ENCODE results near the gene AMBN.

The AMBN gene

DNA sequence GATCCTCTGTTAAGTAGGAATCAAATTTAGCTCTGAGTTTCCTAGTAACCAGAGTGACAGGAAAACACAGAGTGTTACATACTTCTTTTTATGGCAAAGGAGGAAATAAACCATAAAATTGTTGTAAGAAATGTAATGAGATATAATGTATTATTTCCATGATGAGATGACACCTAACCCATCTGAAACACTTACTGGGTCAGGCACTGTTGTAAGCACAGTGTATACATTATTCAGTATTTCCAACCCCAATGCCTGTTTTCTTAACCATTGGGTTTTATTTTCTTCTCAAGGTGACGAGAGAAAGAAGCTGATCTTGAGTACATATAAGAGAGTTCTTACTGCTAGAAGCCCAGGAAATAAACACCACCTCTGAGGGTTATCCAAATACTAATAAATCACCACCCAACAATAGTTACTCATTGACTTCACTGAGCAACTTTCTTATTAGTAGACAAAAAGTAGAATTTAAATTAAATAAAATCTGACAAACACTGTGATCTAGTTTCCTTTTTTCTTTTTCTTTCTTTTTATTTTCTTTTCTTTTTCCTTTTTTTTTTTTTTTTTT, 32.3 kb downstream of the AMBN start:
- Histone ChIP-seq H3K9ac (ENCODE audit: low read depth, low read length) (no peak overlapping the region), H4K20me1 (ENCODE audit: insufficient read depth, low read length) (no peaks in the 10 kb centered on the region), H3K4me3 (ENCODE audit: low read depth in 1 of 2, low read length in 2 of 2) (no peak overlapping the region), H2AFZ (ENCODE audit: low read depth, low read length) (no peak overlapping the region), H3K4me1 (ENCODE audit: insufficient read depth, low read length) (no peaks in the 10 kb centered on the region), H3K9me3 (ENCODE audit: insufficient read depth, low read length, severe bottlenecking) (no peaks in the 10 kb centered on the region), H3K36me3 (ENCODE audit: insufficient read depth, low read length) (no peaks in the 10 kb centered on the region), H3K27ac (ENCODE audit: low read length) (no peak overlapping the region), H3K79me2 (ENCODE audit: insufficient read depth, low read length) (no peaks in the 10 kb centered on the region), H3K27me3 (ENCODE audit: insufficient read depth, low read length, poor library complexity) (no peaks in the 10 kb centered on the region), H3K4me2 (ENCODE audit: insufficient read depth, low read length) (no peak overlapping the region)
- DNase-seq, result no peak
- ATAC-seq (ENCODE audit: insufficient read depth, low read depth), result no peak
- no peak for TF ChIP-seq EZH2 (IDR thresholded peaks at IDR 0.05; ENCODE audit: borderline replicate concordance, low read depth, low read length, severe bottlenecking)
- no peak for TF ChIP-seq CTCF (IDR thresholded peaks at IDR 0.05; ENCODE audit: borderline replicate concordance, extremely low read depth, low read length, poor library complexity, severe bottlenecking)

GRCh38 chr4:70627620-70628019, 35.6 kb downstream of the AMBN start:
- Histone ChIP-seq H3K27ac (ENCODE audit: low read length) (no peak overlapping the region), H3K9ac (ENCODE audit: low read depth, low read length) (no peak overlapping the region)

GRCh38 chr4:70628444-70628843, 36.4 kb downstream of the AMBN start, which contains the start of gene ENAM:
Gene ENAM (plus strand): TSS chr4:70628744. CDS start chr4:70629501, 757 bp downstream.
- Histone ChIP-seq H3K4me3 (ENCODE audit: low read depth in 1 of 2, low read length in 2 of 2) (no peak within 1 kb of the TSS), H3K4me1 (ENCODE audit: insufficient read depth, low read length) (no peaks in the 10 kb centered on the region), H3K9me3 (ENCODE audit: insufficient read depth, low read length, severe bottlenecking) (no peaks in the 10 kb centered on the region), H4K20me1 (ENCODE audit: insufficient read depth, low read length) (no peaks in the 10 kb centered on the region), H3K36me3 (ENCODE audit: insufficient read depth, low read length) (no peaks in the 10 kb centered on the region), H2AFZ (ENCODE audit: low read depth, low read length) (no peak within 1 kb of the TSS), H3K4me2 (ENCODE audit: insufficient read depth, low read length) (no peak within 1 kb of the TSS), H3K9ac (ENCODE audit: low read depth, low read length) (no peak within 1 kb of the TSS), H3K27ac (ENCODE audit: low read length) (no peak within 1 kb of the TSS), H3K27me3 (ENCODE audit: insufficient read depth, low read length, poor library complexity) (no peaks in the 10 kb centered on the region), H3K79me2 (ENCODE audit: insufficient read depth, low read length) (no peaks in the 10 kb centered on the region)
- no peak for DNase-seq
- no peak for ATAC-seq (ENCODE audit: insufficient read depth, low read depth)
- TF ChIP-seq CTCF (IDR thresholded peaks at IDR 0.05; ENCODE audit: borderline replicate concordance, extremely low read depth, low read length, poor library complexity, severe bottlenecking) (no peak), EZH2 (IDR thresholded peaks at IDR 0.05; ENCODE audit: borderline replicate concordance, low read depth, low read length, severe bottlenecking) (no peak)

More at GRCh38 chr4:70627620-70628019, 35.6 kb downstream of the AMBN start:
- no peaks in the 10 kb centered on the region for H3K36me3 ChIP-seq (ENCODE audit: insufficient read depth, low read length)
- no peaks in the 10 kb centered on the region for H3K27me3 ChIP-seq (ENCODE audit: insufficient read depth, low read length, poor library complexity)
- ATAC-seq (ENCODE audit: insufficient read depth, low read depth), result no peak
- no peaks in the 10 kb centered on the region for H4K20me1 ChIP-seq (ENCODE audit: insufficient read depth, low read length)
- no peaks in the 10 kb centered on the region for H3K9me3 ChIP-seq (ENCODE audit: insufficient read depth, low read length, severe bottlenecking)
- TF ChIP-seq CTCF (IDR thresholded peaks at IDR 0.05; ENCODE audit: borderline replicate concordance, extremely low read depth, low read length, poor library complexity, severe bottlenecking) (no peak), EZH2 (IDR thresholded peaks at IDR 0.05; ENCODE audit: borderline replicate concordance, low read depth, low read length, severe bottlenecking) (no peak)
- H3K4me1 ChIP-seq (ENCODE audit: insufficient read depth, low read length), result no peaks in the 10 kb centered on the region
- H3K4me3 ChIP-seq (ENCODE audit: low read depth in 1 of 2, low read length in 2 of 2), result no peak overlapping the region
- H3K4me2 ChIP-seq (ENCODE audit: insufficient read depth, low read length), result no peak overlapping the region
- no peaks in the 10 kb centered on the region for H3K79me2 ChIP-seq (ENCODE audit: insufficient read depth, low read length)
- no peak for DNase-seq
- H2AFZ ChIP-seq (ENCODE audit: low read depth, low read length), result no peak overlapping the region
